GM19463 (cell line): Measurements from ENCODE around the gene IFT81.
A peak's percentile ranks its signal among the peaks of the same experiment; 100 is the strongest.

Experiments used
- ATAC-seq: cut with Tn5 transposase; IDR thresholded peaks from one replicate; pipeline ENCODE4 v1.9.1; 2021; ENCODE audit warnings: mild to moderate bottlenecking, moderate library complexity; ENCODE audit not compliant: unreplicated experiment

IFT81 gene

DNA sequence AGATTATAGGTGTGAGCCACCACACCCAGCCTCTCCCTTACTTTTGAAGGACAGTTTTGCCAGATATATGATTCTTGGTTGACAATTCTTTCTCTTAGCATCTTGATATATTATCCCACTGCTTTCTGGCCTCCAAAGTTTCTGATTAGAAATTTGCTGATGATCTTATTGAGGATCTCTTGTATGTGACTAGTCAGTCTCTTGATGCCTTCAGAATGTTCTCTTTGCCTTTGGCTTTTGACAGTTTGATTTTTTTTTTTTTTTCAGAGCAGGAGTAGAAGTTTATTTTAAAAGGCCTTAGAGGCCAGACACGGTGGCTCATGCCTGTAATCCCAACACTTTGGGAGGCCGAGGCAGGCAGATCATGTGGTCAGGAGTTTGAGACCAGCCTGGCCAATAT is 32.6 kb downstream of the IFT81 start:
- no peak for ATAC-seq

DNA sequence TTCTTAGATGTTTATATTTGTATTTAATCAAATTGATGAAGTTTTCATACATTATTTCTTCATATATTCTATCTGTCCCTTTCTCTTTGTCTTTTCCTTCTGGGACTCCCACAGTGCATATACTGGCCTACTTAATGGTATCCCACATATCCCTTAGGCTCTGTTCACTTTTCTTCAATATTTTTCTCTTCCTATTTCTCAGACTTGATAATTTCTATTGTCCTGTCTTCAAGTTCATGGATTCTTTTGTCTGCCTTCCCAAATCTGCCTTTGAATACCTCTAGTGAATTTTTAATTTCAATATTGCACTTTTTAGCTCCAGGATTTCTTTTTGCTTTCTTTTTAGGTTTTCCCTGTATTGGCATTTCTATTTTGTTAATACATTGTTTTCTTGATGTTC is 33.4 kb downstream of the IFT81 start:
- ATAC-seq, result no peak

DNA sequence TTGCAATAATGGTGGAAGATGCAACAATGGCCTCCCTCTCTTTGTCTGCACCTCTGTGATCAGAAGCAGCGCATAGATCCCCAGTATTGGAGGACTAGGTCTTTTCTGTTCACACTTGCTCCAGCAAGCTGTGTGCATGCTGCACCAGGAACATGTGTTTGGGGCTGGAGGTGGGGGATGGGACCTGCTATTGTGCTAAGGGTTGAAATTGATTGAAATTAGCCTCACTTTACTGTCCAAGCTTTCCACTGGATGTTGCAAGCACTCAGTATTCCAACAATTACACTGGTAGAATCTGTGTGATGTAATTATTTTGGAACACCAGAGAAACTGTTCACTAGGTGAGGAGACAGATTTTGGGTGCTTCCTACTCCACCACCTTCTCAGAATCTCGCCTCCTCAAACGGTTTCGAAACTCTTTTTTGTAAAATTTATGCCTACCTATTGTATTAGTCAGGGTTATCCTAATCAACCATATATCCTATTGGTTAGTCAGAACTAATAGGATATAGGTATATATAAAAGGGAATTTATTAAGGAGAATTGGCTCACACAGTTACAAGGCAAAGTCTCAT is 35.6 kb downstream of the IFT81 start:
- ATAC-seq, result no peak

DNA sequence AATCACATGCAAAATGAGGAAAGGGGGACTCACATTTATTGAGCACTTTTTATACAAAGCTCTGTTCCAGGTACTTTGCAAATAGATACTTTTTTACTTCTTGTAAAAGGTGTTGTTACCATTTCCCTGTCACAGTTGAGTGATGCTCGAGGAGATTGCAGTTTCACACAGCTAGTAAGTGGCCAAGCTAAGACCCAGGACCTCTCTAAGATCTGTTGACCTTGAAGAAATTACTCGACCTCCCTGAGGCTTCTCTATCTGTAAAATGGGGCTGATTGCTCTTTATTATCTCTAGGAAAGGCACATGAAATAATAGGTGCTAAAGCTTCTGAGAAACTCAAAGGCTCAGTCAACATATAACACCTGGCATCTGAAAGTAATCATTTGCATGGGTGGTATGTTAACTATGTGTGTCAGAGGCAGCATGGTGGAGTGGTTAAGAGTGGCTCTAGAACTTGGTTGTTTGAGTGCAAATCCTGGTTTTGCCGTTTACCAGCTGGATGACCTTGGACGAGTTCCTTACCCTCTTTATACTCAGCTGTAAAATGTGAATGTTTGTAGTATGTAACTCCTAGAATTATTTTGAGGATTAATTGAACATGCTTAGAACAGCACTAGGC is 41.5 kb downstream of the IFT81 start:
- peak; percentile 76 for ATAC-seq

DNA sequence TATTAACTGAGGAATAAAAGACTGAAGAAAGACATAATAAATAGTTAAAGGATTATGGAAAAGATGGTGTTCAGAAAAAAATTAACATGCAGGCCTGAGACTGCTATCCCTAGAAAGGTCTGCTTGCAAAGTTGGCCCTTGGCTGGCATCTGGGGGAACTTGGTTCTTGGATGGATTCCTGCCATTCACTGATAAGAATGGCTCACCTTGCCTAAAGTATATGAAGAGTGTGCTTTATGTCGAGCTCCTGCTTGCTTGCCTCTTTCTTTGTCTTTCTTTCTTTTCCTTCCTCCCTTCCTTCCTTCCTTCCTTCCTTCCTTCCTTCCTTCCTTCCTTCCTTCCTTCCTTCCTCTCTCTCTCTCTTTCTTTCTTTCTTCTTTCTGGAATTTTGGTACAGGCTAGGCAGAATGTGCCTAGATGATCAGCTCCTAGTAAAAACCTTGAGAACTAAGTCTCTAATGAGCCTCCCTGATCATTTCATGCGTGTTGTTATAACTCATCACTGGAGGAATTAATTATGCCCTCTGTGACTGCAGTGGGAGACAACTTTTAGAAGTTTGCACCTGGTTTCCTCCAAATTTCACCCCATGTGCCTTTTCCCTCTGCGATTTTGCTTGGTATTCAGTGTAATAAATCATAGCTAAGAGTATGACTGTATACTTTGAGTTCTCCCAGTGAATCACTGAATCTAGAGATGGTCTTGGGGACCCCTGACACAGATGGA is 44.7 kb downstream of the IFT81 start:
- no peak for ATAC-seq

DNA sequence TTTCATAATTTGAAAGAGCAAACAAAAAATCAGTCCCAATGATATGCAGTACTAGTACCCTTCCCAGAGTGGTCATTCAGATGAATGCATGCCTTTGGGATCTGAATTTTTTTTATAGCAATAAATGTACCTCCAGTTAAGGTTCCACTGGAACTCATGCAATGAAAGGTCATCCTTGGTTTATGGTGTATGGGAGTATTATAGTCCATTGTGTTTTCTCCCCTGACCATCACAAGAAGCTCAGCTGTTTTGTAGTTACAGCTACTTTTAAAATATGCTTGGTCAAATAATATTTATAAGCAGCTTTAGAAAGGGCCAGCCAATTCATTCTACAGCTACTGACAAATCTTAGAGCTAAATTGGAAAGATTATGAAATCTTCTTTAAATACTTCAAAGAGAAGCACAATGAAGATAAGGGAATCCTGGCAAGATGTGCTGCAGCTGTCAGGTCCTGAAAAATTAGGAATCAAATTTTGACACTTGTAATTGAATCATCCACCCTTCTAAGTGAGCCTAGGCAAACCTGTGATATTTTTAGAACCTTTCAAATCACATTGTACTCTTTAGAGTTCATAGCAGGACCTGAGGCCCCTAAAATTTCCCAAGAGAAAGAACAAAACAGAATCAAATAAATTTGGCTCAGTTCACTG is 46.5 kb downstream of the IFT81 start:
- ATAC-seq, result no peak

DNA sequence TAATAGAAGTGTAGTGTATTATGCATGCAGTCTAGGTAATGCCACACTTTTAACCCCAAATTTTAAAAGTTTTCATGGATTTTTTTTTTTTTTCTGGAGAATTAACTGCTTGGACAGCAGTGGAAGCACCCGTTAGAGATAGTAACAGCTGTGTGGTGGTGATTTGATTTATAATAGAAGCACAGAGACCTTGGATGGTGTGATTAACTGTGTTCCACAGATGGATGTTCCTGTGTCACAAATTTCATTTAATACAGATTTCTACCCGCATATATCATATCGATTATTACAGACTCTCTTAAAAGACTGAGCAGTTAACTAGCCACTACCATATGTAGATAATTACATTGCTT is 47.0 kb downstream of the IFT81 start:
- ATAC-seq, result no peak

DNA sequence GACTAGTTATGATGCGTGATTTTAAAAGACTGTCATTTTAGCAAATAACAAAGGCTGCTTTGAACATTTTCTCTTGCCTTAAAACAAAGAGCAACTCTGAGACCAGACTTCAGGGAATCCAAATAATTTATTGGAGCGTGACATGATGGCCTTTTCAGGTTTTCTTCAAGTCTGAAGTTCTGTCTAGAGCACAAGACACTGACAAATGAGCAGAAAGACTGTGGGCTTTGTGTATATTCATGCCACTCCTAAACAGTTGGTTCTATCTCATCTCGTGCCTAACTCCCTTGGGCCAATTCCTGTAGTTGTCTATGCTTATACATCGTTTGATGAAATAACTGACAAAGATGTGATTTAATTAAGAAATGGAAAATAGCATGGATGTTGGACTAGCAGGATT is 47.5 kb downstream of the IFT81 start:
- no peak for ATAC-seq

DNA sequence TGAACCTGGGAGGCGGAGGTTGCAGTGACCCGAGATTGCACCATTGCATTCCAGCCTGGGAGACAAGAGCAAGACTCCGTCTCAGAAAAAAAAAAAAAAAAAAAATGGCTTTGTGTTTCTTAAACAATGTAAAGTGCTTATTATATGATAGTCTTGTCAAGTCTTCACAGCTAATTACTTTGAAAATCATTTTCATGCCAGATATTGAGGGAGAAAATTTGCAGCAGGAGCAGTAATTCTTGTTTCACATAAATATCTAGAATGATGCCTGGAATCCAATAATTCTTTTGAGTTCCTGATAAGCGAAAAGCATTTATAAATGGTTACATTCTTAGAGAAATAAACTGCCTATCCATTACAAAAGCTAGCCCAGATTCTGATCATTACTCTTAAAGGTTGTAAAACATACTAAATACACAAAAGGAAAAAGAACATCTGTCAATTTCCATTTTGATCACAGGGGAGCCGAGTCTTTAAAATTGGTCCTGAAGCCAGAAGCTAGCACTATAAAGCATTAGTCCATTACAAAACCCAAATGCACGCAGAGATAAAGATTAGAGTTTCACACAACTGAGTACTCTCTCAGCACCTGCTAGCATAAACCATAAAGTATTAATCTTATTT is 50.3 kb downstream of the IFT81 start:
- ATAC-seq, result no peak

DNA sequence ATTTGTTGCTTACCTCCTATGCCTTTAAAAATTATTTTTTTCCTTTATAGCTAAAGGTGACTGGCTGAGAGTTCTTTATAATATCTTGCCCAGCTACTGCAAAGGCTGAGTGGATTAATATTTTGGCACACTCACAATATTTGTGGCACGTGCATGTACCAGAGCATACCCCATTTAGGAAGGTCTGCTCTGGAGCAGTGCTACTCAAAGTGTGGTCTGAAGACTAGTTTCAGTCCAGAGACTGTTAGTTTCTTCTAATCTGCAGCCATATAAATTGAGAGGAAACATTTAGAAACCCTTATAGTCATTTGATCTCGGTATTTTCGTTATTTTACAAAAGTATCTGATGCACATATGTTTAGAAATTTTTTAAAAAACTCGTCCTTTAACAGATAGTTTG is 51.0 kb downstream of the IFT81 start:
- ATAC-seq, result no peak

DNA sequence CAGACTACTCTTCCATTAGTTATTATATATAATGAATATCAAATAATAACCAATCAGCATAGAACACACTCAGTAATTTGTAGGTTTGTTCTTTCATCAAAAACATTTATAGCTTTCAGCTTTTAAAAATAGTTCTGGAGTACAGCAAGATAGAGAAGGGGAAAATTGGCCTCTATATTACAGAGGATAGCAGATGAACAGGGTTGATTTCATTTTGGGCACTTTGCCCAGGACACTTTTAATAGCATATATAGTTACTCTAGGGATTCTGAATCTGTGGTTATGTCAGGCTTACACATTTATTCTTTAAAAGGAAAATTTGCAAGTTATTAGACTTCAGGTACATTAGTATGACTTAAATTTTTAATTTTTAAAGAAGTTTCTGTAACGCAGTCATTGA is 52.6 kb downstream of the IFT81 start:
- ATAC-seq, result no peak

DNA sequence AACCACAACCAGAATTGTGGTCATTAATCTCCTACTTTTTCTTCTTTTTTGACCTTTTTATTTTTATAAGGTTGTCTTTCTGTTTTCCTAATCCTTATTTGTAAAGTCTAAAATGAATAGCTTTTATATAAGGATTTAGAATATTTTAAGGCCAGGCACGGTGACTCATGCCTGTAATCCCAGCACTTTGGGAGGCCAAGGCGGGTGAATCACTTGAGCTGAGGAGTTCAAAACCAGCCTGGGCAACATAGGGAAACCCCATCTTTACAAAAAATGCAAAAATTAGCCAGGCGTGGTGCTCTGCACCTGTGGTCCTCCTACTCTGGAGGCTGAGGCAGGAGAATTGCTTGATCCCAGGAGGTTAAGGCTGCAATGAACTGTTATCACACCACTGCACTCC is 55.1 kb downstream of the IFT81 start:
- ATAC-seq, result no peak

DNA sequence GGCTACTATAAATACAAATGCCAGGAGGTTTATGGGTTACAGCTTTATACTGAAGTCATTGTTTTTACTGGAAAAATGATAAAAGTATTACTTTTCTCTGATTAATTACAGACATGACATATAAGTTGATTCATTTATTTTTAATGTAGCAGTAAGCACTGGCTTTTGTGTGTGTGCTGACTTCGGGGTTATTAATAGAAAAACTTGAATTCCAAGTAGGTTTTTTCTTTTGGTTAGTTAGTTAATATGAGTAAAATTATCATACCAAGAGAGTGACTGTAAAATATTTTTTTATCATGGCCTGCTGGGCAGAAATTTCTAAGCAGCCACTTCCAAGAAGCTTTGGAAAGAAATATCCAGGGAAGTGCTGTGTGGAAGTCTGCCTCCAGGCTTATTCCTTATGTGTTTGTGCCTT is 56.4 kb downstream of the IFT81 start:
- no peak for ATAC-seq

DNA sequence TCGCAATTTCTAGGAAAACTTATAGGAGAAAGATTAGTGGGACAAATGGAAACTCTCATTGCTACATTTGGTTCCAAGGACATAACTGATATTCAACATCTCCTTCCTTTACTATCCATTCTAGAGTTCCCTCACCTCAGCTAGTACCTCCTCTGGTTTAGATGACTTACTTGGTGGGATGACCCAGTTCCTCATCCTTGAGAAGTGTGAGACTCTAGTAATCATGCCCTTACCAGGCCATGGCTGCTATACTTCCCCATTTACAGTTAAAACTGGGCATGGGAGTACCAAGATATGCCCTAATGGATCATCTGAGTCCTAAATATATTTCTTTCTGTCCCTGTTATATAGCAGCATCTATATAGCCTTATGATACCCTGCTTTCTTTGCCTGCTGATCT is 58.1 kb downstream of the IFT81 start:
- no peak for ATAC-seq

DNA sequence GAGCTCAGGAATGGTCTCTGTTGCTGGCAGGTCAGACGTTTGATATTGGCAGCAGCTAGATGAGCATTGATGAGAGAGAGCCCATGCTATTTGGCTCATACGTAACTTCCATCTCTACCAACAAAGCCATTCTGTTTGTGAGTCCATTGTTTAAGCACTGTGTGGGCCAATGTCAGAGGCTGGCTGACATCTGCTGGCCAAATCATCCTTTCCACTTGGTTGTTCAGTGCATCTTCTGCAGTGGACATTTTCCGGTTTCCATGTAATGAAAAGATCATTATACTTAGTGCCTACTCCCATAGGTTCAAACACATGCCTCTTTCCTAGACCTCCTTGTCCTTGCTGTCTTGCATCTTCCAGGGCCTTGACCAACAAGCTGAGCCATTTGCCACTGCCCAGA is 59.2 kb downstream of the IFT81 start:
- ATAC-seq, result no peak

DNA sequence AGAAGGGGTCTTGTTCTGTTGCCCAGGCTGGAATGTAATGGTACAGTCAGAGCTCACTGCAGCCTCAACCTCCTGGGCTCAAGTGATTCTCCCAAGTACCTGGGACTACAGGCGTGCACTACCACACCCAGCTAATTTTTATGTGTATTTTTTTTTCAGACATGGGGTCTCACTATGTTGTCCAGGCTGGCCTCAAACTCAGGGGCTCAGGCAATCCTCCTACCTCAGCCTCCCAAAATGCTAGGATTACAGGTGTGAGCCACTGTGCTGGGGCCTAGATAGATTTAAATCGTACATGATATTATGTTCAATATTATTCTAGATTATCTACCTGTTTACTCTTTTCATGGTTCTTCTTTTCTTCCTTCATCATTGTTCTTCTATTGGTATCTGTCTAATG is 61.5 kb downstream of the IFT81 start:
- no peak for ATAC-seq

DNA sequence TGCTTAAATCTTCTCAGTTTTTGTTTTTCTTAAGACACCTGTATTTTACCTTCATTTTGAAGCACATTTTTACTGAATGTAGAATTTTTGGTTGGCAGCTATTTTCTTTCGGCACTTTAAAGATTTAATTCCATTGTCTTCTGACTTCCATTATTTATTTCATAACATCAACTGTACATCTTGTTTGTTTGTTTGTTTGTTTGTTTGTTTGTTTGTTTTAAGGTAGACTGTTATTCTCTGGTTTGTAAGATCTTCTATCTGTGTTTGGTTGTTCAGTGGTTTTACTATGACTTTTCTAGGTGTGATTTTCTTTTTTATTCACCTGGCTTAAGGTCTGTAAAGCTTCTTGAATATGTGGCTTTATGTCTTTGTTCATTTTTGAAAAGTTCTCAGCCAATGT is 61.9 kb downstream of the IFT81 start:
- no peak for ATAC-seq

DNA sequence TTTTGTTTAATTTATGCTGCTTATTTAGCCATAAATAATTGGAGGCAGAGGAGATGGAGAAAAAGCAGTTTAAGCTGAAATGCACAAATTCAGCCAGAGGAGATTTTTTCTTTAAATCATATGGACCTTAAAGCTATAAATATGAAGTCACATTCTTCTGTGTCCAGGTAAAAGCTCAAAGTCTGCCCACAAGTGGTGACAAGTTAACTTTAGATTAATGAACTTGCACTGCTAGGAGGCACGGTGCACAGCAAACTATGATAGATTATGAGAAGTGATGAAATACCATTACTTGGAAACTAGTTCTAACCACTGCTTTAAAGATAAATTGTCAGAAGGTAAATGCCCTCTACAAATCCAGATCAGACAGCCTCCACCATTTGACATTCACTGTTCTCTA is 69.0 kb downstream of the IFT81 start:
- ATAC-seq, result no peak

DNA sequence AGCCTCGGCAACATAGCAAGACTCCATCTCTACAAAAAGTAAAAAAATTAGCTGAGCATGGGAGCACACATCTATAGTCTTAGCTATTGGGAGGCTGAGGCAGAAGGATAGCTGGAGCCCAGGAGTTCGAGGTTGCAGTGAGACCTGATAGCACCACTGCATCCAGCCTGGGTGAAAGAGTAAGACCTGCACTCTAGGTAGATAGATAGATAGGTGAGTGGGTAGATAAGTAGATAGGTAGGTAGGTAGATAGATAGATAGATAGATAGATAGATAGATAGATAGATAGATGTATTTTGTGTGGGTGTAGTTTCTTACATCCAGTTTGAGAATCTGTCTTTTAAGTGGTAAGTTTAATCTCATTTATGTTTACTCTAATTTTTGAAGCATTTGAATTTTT is 72.8 kb downstream of the IFT81 start:
- no peak for ATAC-seq

DNA sequence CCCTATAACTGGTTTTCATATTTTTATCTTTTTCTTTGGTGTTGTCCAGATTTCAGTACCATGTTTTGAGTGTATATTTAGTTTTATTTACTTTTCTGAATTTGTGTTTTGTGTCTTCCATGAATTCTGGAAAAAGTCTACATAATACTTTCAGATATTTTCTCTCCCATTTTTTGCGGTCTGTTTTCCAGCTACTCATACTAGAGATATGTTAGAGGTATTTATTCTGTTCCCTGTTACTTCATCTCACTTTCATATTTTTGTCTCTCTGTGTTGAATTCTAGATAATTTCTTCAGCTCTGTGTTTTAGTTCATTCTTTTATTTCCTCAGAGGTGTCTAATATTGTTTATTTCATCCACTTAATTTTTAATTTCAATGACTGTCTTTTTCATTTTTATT is 74.2 kb downstream of the IFT81 start:
- no peak for ATAC-seq

DNA sequence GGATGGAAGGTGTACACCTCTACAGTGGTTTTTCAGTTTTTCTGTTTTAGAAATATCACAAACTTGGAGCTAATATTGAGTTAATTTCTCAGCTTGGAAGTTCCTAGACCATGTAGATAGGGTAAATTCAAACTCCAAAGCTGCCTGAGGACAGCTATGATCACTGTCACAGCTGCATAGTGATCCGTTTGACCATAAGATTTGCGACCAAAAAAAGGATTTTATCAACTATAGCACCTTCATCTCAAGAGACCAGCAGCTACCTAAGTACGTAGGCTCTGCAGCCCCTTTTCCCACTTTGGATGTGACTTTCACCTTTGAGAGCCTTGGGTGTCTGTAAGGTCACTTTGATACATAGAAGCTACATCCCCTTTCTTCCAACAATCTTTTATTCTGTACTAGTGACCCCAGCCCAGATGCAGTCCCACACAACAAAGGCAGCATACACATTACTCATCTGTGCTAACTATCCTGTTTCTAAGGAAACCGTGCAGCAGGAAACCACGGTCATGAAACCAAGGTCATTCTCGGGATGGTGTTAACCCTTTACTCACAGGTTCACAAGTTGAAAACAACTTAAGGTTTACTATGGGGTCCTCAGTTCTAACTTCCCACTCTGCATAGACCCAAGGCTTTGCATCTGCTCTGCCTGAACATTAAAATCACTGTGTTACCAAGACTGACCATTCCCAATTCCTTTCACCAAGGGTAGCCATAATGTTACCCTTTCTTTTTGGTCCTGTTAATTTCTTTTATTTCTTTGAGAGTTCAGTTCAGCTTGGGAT is 75.4 kb downstream of the IFT81 start:
- ATAC-seq, result peak; percentile 42
